ENCODE results near the gene ZNF524.

Gene ZNF524

DNA sequence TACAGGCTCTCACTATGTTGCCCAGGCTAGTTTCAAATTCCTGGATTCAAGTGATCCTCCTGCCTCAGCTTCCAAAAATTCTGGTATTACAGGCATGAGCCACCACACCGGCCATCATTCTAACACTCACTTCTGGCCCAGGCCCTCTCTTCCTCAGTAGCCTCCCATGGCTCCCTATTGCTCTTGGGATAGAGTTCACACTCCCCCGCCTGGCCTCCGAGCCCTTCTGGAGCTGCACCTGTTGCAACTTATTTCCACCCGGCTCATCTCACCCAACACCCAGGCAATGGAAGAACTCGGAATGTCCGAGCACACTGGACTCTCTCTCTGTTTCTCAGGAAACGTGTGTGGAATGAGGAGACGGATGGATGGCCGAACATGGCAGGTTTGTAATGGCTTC lies 45.8 kb upstream of the ZNF524 start:
- TF ChIP-seq POLR2AphosphoS5 (IDR thresholded peaks at IDR 0.05; ENCODE audit: low read depth, low read length) = no peak
- no peak for TF ChIP-seq SIN3A (IDR thresholded peaks at IDR 0.05; ENCODE audit: borderline replicate concordance, insufficient read depth, low read length)
- TF ChIP-seq FOXP2 (optimal IDR thresholded peaks at IDR 0.05; ENCODE audit: borderline replicate concordance, extremely low read depth, extremely low read length, insufficient read depth) = no peak
- no peak for TF ChIP-seq TAF1 (IDR thresholded peaks at IDR 0.05; ENCODE audit: borderline replicate concordance, insufficient read depth, low read length)
- TF ChIP-seq, protein P1, sequence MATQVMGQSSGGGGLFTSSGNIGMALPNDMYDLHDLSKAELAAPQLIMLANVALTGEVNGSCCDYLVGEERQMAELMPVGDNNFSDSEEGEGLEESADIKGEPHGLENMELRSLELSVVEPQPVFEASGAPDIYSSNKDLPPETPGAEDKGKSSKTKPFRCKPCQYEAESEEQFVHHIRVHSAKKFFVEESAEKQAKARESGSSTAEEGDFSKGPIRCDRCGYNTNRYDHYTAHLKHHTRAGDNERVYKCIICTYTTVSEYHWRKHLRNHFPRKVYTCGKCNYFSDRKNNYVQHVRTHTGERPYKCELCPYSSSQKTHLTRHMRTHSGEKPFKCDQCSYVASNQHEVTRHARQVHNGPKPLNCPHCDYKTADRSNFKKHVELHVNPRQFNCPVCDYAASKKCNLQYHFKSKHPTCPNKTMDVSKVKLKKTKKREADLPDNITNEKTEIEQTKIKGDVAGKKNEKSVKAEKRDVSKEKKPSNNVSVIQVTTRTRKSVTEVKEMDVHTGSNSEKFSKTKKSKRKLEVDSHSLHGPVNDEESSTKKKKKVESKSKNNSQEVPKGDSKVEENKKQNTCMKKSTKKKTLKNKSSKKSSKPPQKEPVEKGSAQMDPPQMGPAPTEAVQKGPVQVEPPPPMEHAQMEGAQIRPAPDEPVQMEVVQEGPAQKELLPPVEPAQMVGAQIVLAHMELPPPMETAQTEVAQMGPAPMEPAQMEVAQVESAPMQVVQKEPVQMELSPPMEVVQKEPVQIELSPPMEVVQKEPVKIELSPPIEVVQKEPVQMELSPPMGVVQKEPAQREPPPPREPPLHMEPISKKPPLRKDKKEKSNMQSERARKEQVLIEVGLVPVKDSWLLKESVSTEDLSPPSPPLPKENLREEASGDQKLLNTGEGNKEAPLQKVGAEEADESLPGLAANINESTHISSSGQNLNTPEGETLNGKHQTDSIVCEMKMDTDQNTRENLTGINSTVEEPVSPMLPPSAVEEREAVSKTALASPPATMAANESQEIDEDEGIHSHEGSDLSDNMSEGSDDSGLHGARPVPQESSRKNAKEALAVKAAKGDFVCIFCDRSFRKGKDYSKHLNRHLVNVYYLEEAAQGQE (IDR thresholded peaks at IDR 0.05; ENCODE audit: insufficient read depth in 1 of 2, low read depth in 2 of 2, low read length in 2 of 2) = no peak

DNA sequence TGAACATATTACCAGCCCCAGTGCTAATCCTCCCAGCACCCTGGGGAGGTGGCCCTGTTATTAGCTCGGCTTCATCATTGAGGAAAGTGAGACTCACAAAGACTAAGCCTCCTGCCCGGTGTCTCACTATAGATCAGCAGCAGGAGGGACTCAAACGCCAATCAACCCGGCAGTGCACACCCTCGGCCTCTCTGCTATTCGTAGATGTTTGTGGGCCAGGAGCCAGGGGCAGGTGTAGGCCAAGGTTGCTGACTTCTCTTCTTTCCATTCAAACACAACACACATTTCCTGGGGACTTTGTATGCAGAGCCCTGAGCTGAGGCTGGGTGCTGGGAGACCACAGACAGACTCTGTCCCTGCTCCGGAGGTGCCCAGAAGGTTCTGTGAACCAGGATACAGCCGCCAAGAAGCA lies 45.3 kb upstream of the ZNF524 start:
- TF ChIP-seq, protein P1 (IDR thresholded peaks at IDR 0.05; ENCODE audit: insufficient read depth in 1 of 2, low read depth in 2 of 2, low read length in 2 of 2) = no peak
- TF ChIP-seq FOXP2 (optimal IDR thresholded peaks at IDR 0.05; ENCODE audit: borderline replicate concordance, extremely low read depth, extremely low read length, insufficient read depth) = no peak
- TF ChIP-seq SIN3A (IDR thresholded peaks at IDR 0.05; ENCODE audit: borderline replicate concordance, insufficient read depth, low read length) = no peak
- no peak for TF ChIP-seq TAF1 (IDR thresholded peaks at IDR 0.05; ENCODE audit: borderline replicate concordance, insufficient read depth, low read length)
- no peak for TF ChIP-seq POLR2AphosphoS5 (IDR thresholded peaks at IDR 0.05; ENCODE audit: low read depth, low read length)

DNA sequence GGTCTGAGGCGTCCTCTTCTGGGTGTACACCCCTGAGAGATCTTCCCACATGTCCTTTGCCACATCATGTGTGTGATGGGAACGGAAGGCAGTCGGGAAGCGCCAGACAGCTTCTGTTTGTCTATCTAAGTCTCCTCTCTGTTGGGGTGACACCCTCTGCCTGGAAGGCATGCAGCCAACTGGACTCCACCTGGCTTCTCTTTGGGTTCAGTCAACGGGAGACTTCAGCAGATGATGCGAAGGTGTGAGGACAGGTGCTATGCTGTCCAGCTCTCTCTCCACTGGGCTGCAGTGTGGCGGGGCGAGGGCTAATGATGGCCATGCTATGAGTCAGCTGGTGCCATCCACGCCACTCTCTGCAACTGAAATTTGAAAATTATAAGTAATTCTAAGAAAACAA lies 40.4 kb upstream of the ZNF524 start:
- TF ChIP-seq, protein P1 (IDR thresholded peaks at IDR 0.05; ENCODE audit: insufficient read depth in 1 of 2, low read depth in 2 of 2, low read length in 2 of 2) = no peak
- TF ChIP-seq TAF1 (IDR thresholded peaks at IDR 0.05; ENCODE audit: borderline replicate concordance, insufficient read depth, low read length) (no peak), SIN3A (IDR thresholded peaks at IDR 0.05; ENCODE audit: borderline replicate concordance, insufficient read depth, low read length) (no peak), FOXP2 (optimal IDR thresholded peaks at IDR 0.05; ENCODE audit: borderline replicate concordance, extremely low read depth, extremely low read length, insufficient read depth) (no peak), POLR2AphosphoS5 (IDR thresholded peaks at IDR 0.05; ENCODE audit: low read depth, low read length) (no peak)

DNA sequence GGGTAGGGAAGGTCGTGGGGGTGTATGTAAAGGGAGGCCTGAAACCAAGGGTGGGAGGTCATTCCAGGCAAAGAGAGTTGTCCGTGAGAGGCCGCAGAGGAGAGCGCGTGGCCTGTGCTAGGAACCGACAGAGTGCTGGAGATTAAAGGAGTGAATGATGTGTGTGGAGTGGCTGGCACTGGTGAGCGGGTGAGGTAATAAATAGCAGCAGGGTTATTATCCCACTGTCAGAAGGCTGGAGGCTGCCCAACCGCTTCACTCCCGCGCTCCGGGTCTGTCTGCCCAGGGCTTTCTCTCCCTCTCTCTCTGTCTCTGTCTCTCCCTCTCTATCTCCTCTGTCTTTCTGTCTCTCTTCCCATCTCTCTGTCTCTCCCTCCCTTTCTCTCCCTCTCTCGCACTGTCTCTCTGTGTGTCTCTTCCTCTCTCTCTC lies 36.8 kb upstream of the ZNF524 start:
- TF ChIP-seq, protein P1 (IDR thresholded peaks at IDR 0.05; ENCODE audit: insufficient read depth in 1 of 2, low read depth in 2 of 2, low read length in 2 of 2) = no peak
- TF ChIP-seq SIN3A (IDR thresholded peaks at IDR 0.05; ENCODE audit: borderline replicate concordance, insufficient read depth, low read length) (no peak), POLR2AphosphoS5 (IDR thresholded peaks at IDR 0.05; ENCODE audit: low read depth, low read length) (no peak), FOXP2 (optimal IDR thresholded peaks at IDR 0.05; ENCODE audit: borderline replicate concordance, extremely low read depth, extremely low read length, insufficient read depth) (no peak), TAF1 (IDR thresholded peaks at IDR 0.05; ENCODE audit: borderline replicate concordance, insufficient read depth, low read length) (no peak)

DNA sequence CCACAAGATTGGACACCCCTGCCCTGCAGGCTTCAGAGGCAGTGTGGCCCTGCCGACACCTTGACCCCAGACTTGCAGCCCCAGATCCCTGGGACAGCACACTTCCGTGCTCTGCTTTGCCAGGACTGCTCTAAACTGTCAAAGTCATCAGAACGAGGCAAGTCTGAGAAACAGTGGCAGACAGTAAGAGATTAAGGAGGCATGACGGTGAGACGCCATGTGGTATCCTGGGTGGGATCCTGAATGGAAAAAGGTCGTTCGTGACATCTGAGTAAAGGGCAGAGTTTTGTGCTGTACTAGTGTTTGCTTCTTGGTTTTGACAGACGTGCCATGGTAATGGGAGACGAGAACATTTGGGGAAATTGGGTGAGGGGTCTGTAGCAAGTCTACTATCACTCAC lies 33.3 kb upstream of the ZNF524 start:
- no peak for TF ChIP-seq FOXP2 (optimal IDR thresholded peaks at IDR 0.05; ENCODE audit: borderline replicate concordance, extremely low read depth, extremely low read length, insufficient read depth)
- TF ChIP-seq POLR2AphosphoS5 (IDR thresholded peaks at IDR 0.05; ENCODE audit: low read depth, low read length) = no peak
- no peak for TF ChIP-seq TAF1 (IDR thresholded peaks at IDR 0.05; ENCODE audit: borderline replicate concordance, insufficient read depth, low read length)
- no peak for TF ChIP-seq SIN3A (IDR thresholded peaks at IDR 0.05; ENCODE audit: borderline replicate concordance, insufficient read depth, low read length)
- TF ChIP-seq, protein P1 (IDR thresholded peaks at IDR 0.05; ENCODE audit: insufficient read depth in 1 of 2, low read depth in 2 of 2, low read length in 2 of 2) = no peak
